ENCODE data around the gene TTLL11.
"Not testable (repeated sequence)": the region's sequence is repeated elsewhere in the genome, so short reads cannot be mapped to it uniquely, and the experiment has no call there.

The TTLL11 gene

GRCh38 chr9:122119166-122119521, 26.0 kb upstream of the TTLL11 start:
- Histone ChIP-seq H4K20me1 (ENCODE audit: insufficient read depth, low read length, poor library complexity, severe bottlenecking) (no peaks in the 10 kb centered on the region), H3K36me3 (ENCODE audit: insufficient read depth, low read length) (no peaks in the 10 kb centered on the region), H3K4me1 (ENCODE audit: insufficient read depth, low read length, poor library complexity, severe bottlenecking) (peaks cover 3% of the 10 kb centered on the region), H3K27me3 (ENCODE audit: insufficient read depth, low read length, poor library complexity, severe bottlenecking) (no peaks in the 10 kb centered on the region), H3K9me2 (replicated peaks; ENCODE audit: low read depth, low read length) (no peaks in the 10 kb centered on the region), H3K4me2 (ENCODE audit: low read depth, low read length, poor library complexity, severe bottlenecking) (no peak overlapping the region), H3K4me3 (ENCODE audit: low read length, poor library complexity, severe bottlenecking) (no peak overlapping the region), H3K9ac (ENCODE audit: low read depth, low read length, poor library complexity, severe bottlenecking) (no peak overlapping the region), H3F3A (ENCODE audit: low read depth) (no peaks in the 10 kb centered on the region), H3K9me3 (ENCODE audit: insufficient read depth, low read depth, low read length) (no peaks in the 10 kb centered on the region), H3K79me2 (ENCODE audit: insufficient read depth, low read length) (no peaks in the 10 kb centered on the region), H2AFZ (ENCODE audit: low read length) (no peak overlapping the region)
- TF ChIP-seq EZH2phosphoT487 (IDR thresholded peaks at IDR 0.05; ENCODE audit: borderline replicate concordance) (no peak), CTCF (conservative IDR thresholded peaks at IDR 0.05; ENCODE audit: low read length) (no peak)

- Histone ChIP-seq H3K9me2 (replicated peaks; ENCODE audit: low read depth, low read length) (no peaks in the 10 kb centered on the region), H3K4me2 (ENCODE audit: low read depth, low read length, poor library complexity, severe bottlenecking) (no peak overlapping the region), H3K36me3 (ENCODE audit: insufficient read depth, low read length) (no peaks in the 10 kb centered on the region), H3K9me3 (ENCODE audit: insufficient read depth, low read depth, low read length) (no peaks in the 10 kb centered on the region), H4K20me1 (ENCODE audit: insufficient read depth, low read length, poor library complexity, severe bottlenecking) (no peaks in the 10 kb centered on the region), H3F3A (ENCODE audit: low read depth) (no peaks in the 10 kb centered on the region), H3K4me1 (ENCODE audit: insufficient read depth, low read length, poor library complexity, severe bottlenecking) (peaks cover 3% of the 10 kb centered on the region), H3K9ac (ENCODE audit: low read depth, low read length, poor library complexity, severe bottlenecking) (no peak overlapping the region), H3K4me3 (ENCODE audit: low read length, poor library complexity, severe bottlenecking) (no peak overlapping the region), H3K27me3 (ENCODE audit: insufficient read depth, low read length, poor library complexity, severe bottlenecking) (no peaks in the 10 kb centered on the region), H2AFZ (ENCODE audit: low read length) (no peak overlapping the region), H3K79me2 (ENCODE audit: insufficient read depth, low read length) (no peaks in the 10 kb centered on the region)
- no peak for TF ChIP-seq EZH2phosphoT487 (IDR thresholded peaks at IDR 0.05; ENCODE audit: borderline replicate concordance)
- no peak for TF ChIP-seq CTCF (conservative IDR thresholded peaks at IDR 0.05; ENCODE audit: low read length)
Measured at GRCh38 chr9:122118343-122119165, 25.4 kb upstream of the TTLL11 start.

- not testable (repeated sequence) for H3F3A ChIP-seq (ENCODE audit: low read depth); H3K4me1 ChIP-seq (ENCODE audit: insufficient read depth, low read length, poor library complexity, severe bottlenecking); H3K4me2 ChIP-seq (ENCODE audit: low read depth, low read length, poor library complexity, severe bottlenecking); H3K4me3 ChIP-seq (ENCODE audit: low read length, poor library complexity, severe bottlenecking); H3K9me3 ChIP-seq (ENCODE audit: insufficient read depth, low read depth, low read length); H3K9ac ChIP-seq (ENCODE audit: low read depth, low read length, poor library complexity, severe bottlenecking); H3K9me2 ChIP-seq (replicated peaks; ENCODE audit: low read depth, low read length); H4K20me1 ChIP-seq (ENCODE audit: insufficient read depth, low read length, poor library complexity, severe bottlenecking); H3K27me3 ChIP-seq (ENCODE audit: insufficient read depth, low read length, poor library complexity, severe bottlenecking); H3K79me2 ChIP-seq (ENCODE audit: insufficient read depth, low read length); H3K36me3 ChIP-seq (ENCODE audit: insufficient read depth, low read length); H2AFZ ChIP-seq (ENCODE audit: low read length)
Measured at GRCh38 chr9:122117241-122117640, 24.1 kb upstream of the TTLL11 start.

Data from Loucy (cell line).